Activated T-cell treated with anti-CD3 and anti-CD28 coated beads, Interleukin-2, amount 50 U/mL, for 72 hours (primary cell): ENCODE results near the gene ARHGEF40. TPM values are rescaled to one million over a fixed set of nuclear protein-coding genes. Genes with fewer than 3 reads are reported as not detected.

Source experiments
- ATAC-seq, 2 donors: fragments of 150-1000 bp; cut with Tn5 transposase; replicated peaks in 1 of 2; 2 replicates each; pipeline ENCODE4 v1.10.0; 2021; ENCODE audit warnings: moderate library complexity in 2 of 2, mild to moderate bottlenecking in 1 of 2
- DNase-seq, 2 donors: peaks; one replicate each; pipeline ENCODE4 v3.0.0; 2021 to 2022; ENCODE audit warnings: mixed read lengths in 1 of 2
- H3K27ac Mint-ChIP-seq: one replicate; pipeline ENCODE4 v1.8.0; 2022; ENCODE audit warnings: mild to moderate bottlenecking, moderate library complexity, mixed read lengths
- H3K27me3 Mint-ChIP-seq: one replicate; pipeline ENCODE4 v1.8.0; 2022; ENCODE audit warnings: low read depth, mixed read lengths
- H3K36me3 Mint-ChIP-seq, 2 donors: one replicate each; pipeline ENCODE4 v1.8.0; 2022; ENCODE audit warnings: mixed read lengths in 2 of 2, mild to moderate bottlenecking in 1 of 2; ENCODE audit not compliant: insufficient read depth in 2 of 2
- H3K4me1 Mint-ChIP-seq: one replicate; pipeline ENCODE4 v1.8.0; 2022; ENCODE audit warnings: low read depth, mixed read lengths
- H3K4me3 Mint-ChIP-seq, 2 donors: one replicate each; pipeline ENCODE4 v1.8.0; 2022; ENCODE audit warnings: mild to moderate bottlenecking in 2 of 2, mixed read lengths in 2 of 2, moderate library complexity in 2 of 2
- H3K9me3 Mint-ChIP-seq, 2 donors: one replicate each; pipeline ENCODE4 v1.8.0; 2022; ENCODE audit warnings: mixed read lengths in 2 of 2
- total RNA-seq, 2 donors: library from RNA; stranded (reverse); gene quantifications; one replicate each; pipeline ENCODE4 v1.2.3, GENCODE V29; 2022

Gene ARHGEF40
- total RNA-seq, 2 donors from 2014 or later: 0.26 to 0.37 TPM

GRCh38 chr14:21057803-21058675, 12.1 kb upstream of the ARHGEF40 start, which contains the start of gene RNASE8:
Gene RNASE8 (plus strand): TSS chr14:21057822. CDS start chr14:21057893, 71 bp downstream.
- no peak within 1 kb of the TSS for H3K4me3 Mint-ChIP-seq
- no peak within 1 kb of the TSS for H3K27ac Mint-ChIP-seq
- peaks cover 24% of the 10 kb centered on the region for H3K27me3 Mint-ChIP-seq
- no peaks in the 10 kb centered on the region for H3K9me3 Mint-ChIP-seq
- H3K36me3 Mint-ChIP-seq: no peaks in the 10 kb centered on the region
- ATAC-seq (peak; percentile 66 to 67), DNase-seq (peak; percentile 16)
- peaks cover 7% of the 10 kb centered on the region for H3K4me1 Mint-ChIP-seq

GRCh38 chr14:21058903-21059302, 11.2 kb upstream of the ARHGEF40 start:
- no peaks in the 10 kb centered on the region for H3K9me3 Mint-ChIP-seq
- no peak for DNase-seq
- no peaks in the 10 kb centered on the region for H3K36me3 Mint-ChIP-seq
- peaks cover 30% of the 10 kb centered on the region for H3K27me3 Mint-ChIP-seq
- no peak for ATAC-seq
- peaks cover 6% of the 10 kb centered on the region for H3K4me1 Mint-ChIP-seq
- H3K4me3 Mint-ChIP-seq: no peak overlapping the region
- no peak overlapping the region for H3K27ac Mint-ChIP-seq

- peaks cover 34% of the 10 kb centered on the region for H3K27me3 Mint-ChIP-seq
- H3K4me3 Mint-ChIP-seq: no peak overlapping the region
- no peaks in the 10 kb centered on the region for H3K4me1 Mint-ChIP-seq
- ATAC-seq (no peak), DNase-seq (no peak)
- H3K27ac Mint-ChIP-seq: no peak overlapping the region
- no peaks in the 10 kb centered on the region for H3K9me3 Mint-ChIP-seq
- H3K36me3 Mint-ChIP-seq: no peaks in the 10 kb centered on the region
Measured at GRCh38 chr14:21059842-21060613, 10.1 kb upstream of the ARHGEF40 start.

- H3K27me3 Mint-ChIP-seq: peaks cover 42% of the 10 kb centered on the region
Measured at GRCh38 chr14:21060614-21061346, 9.3 kb upstream of the ARHGEF40 start.

GRCh38 chr14:21061347-21061668, 8.8 kb upstream of the ARHGEF40 start:
- H3K36me3 Mint-ChIP-seq: no peaks in the 10 kb centered on the region
- H3K9me3 Mint-ChIP-seq: no peaks in the 10 kb centered on the region
- H3K4me3 Mint-ChIP-seq: no peak overlapping the region
- H3K4me1 Mint-ChIP-seq: no peaks in the 10 kb centered on the region
- H3K27ac Mint-ChIP-seq: no peak overlapping the region
- DNase-seq (no peak), ATAC-seq (no peak)
- H3K27me3 Mint-ChIP-seq: peaks cover 47% of the 10 kb centered on the region

More at GRCh38 chr14:21060614-21061346, 9.3 kb upstream of the ARHGEF40 start:
- Mint-ChIP-seq H3K4me1 (no peaks in the 10 kb centered on the region), H3K36me3 (no peaks in the 10 kb centered on the region), H3K27ac (no peak overlapping the region), H3K4me3 (no peak overlapping the region), H3K9me3 (no peaks in the 10 kb centered on the region)
- DNase-seq: no peak
- ATAC-seq: no peak

GRCh38 chr14:21063479-21063878, 6.6 kb upstream of the ARHGEF40 start:
- DNase-seq: no peak
- H3K4me1 Mint-ChIP-seq: peaks cover under 1% of the 10 kb centered on the region
- no peaks in the 10 kb centered on the region for H3K36me3 Mint-ChIP-seq
- no peak for ATAC-seq
- H3K9me3 Mint-ChIP-seq: no peaks in the 10 kb centered on the region
- no peak overlapping the region for H3K4me3 Mint-ChIP-seq
- no peak overlapping the region for H3K27ac Mint-ChIP-seq
- peaks cover 66% of the 10 kb centered on the region for H3K27me3 Mint-ChIP-seq

- Mint-ChIP-seq H3K9me3 (no peaks in the 10 kb centered on the region), H3K36me3 (no peaks in the 10 kb centered on the region), H3K4me1 (peaks cover 31% of the 10 kb centered on the region), H3K27me3 (peaks cover 79% of the 10 kb centered on the region), H3K27ac (no peak overlapping the region), H3K4me3 (no peak overlapping the region)
- DNase-seq: no peak
- no peak for ATAC-seq
Measured at GRCh38 chr14:21066882-21067502, 3.1 kb upstream of the ARHGEF40 start.

GRCh38 chr14:21068521-21069387, 1.4 kb upstream of the ARHGEF40 start:
- H3K4me1 Mint-ChIP-seq: peaks cover 34% of the 10 kb centered on the region
- ATAC-seq: peak; percentile 59 to 68
- peak overlapping the region; percentile 82 to 88 for H3K4me3 Mint-ChIP-seq
- peak; percentile 60 to 62 for DNase-seq
- no peaks in the 10 kb centered on the region for H3K9me3 Mint-ChIP-seq
- no peaks in the 10 kb centered on the region for H3K36me3 Mint-ChIP-seq
- no peak overlapping the region for H3K27ac Mint-ChIP-seq
- H3K27me3 Mint-ChIP-seq: peaks cover 84% of the 10 kb centered on the region

- peaks cover 86% of the 10 kb centered on the region for H3K27me3 Mint-ChIP-seq
- peak overlapping the region; percentile 82 to 88 for H3K4me3 Mint-ChIP-seq
- no peak overlapping the region for H3K27ac Mint-ChIP-seq
- H3K9me3 Mint-ChIP-seq: no peaks in the 10 kb centered on the region
- no peaks in the 10 kb centered on the region for H3K36me3 Mint-ChIP-seq
- H3K4me1 Mint-ChIP-seq: peaks cover 34% of the 10 kb centered on the region
- DNase-seq: no peak
- no peak for ATAC-seq
Measured at GRCh38 chr14:21069388-21070082, 569 bp upstream of the ARHGEF40 start.

- Mint-ChIP-seq H3K36me3 (no peaks in the 10 kb centered on the region), H3K4me3 (peak overlapping the region; percentile 78 to 89), H3K27ac (no peak overlapping the region), H3K4me1 (peaks cover 34% of the 10 kb centered on the region), H3K9me3 (no peaks in the 10 kb centered on the region), H3K27me3 (peaks cover 75% of the 10 kb centered on the region)
- DNase-seq: peak; percentile 13 to 19
- peak; percentile 26 to 27 for ATAC-seq
Measured at GRCh38 chr14:21070610-21071224, 613 bp downstream of the ARHGEF40 start.
